Ishikawa (cell line): ENCODE measurements around the gene LYRM4.

Experiments used
- CEBPB ChIP-seq: IDR thresholded peaks from 2 replicates; pipeline ENCODE4 v1.6.1; 2012
- CREB1 ChIP-seq: IDR thresholded peaks from 2 replicates; pipeline ENCODE4 v1.6.1; 2012; ENCODE audit warnings: low read depth
- EGR1 ChIP-seq: IDR thresholded peaks from 2 replicates; pipeline ENCODE4 v1.6.1; 2012
- EP300 ChIP-seq: IDR thresholded peaks from 2 replicates; pipeline ENCODE4 v1.6.1; 2012; ENCODE audit warnings: borderline replicate concordance
- MAX ChIP-seq: IDR thresholded peaks from 2 replicates; pipeline ENCODE4 v1.6.1; 2012
- NFIC ChIP-seq: IDR thresholded peaks from 2 replicates; pipeline ENCODE4 v1.6.1; 2012
- RAD21 ChIP-seq: IDR thresholded peaks from 2 replicates; pipeline ENCODE4 v1.6.1; 2012; ENCODE audit warnings: low read depth
- REST ChIP-seq: IDR thresholded peaks from 2 replicates; pipeline ENCODE4 v1.6.1; 2012; ENCODE audit warnings: low read depth, mild to moderate bottlenecking
- TAF1 ChIP-seq: IDR thresholded peaks from 2 replicates; pipeline ENCODE4 v1.6.1; 2012; ENCODE audit warnings: low read depth, mild to moderate bottlenecking
- TCF12 ChIP-seq: IDR thresholded peaks from 2 replicates; pipeline ENCODE4 v1.6.1; 2012; ENCODE audit warnings: low read depth
- TEAD4 ChIP-seq: IDR thresholded peaks from 2 replicates; pipeline ENCODE4 v1.6.1; 2012
- YY1 ChIP-seq: IDR thresholded peaks from 2 replicates; pipeline ENCODE4 v1.6.1; 2012; ENCODE audit warnings: low read depth
- ZBTB7A ChIP-seq: IDR thresholded peaks from 2 replicates; pipeline ENCODE4 v1.6.1; 2012; ENCODE audit warnings: low read depth
- TF ChIP-seq, protein P1 (sequence below): IDR thresholded peaks from 2 replicates; pipeline ENCODE4 v1.6.1; 2012

- TF ChIP-seq ZBTB7A = no peak
- no peak for TF ChIP-seq RAD21
- no peak for TF ChIP-seq MAX
- no peak for TF ChIP-seq CREB1
- TF ChIP-seq NFIC = no peak
- TF ChIP-seq YY1 = no peak
- no peak for TF ChIP-seq REST
- no peak for TF ChIP-seq TAF1
- TF ChIP-seq EP300 = no peak
- TF ChIP-seq, protein P1, sequence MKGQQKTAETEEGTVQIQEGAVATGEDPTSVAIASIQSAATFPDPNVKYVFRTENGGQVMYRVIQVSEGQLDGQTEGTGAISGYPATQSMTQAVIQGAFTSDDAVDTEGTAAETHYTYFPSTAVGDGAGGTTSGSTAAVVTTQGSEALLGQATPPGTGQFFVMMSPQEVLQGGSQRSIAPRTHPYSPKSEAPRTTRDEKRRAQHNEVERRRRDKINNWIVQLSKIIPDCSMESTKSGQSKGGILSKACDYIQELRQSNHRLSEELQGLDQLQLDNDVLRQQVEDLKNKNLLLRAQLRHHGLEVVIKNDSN = no peak
- TF ChIP-seq CEBPB = no peak
- TF ChIP-seq TEAD4 = no peak
- no peak for TF ChIP-seq EGR1
- no peak for TF ChIP-seq TCF12
These were observed 109.3 kb downstream of the LYRM4 start for GRCh38 chr6:5151360-5151954.
